ENCODE data around the gene MLLT10. TPM values are rescaled to one million over a fixed set of nuclear protein-coding genes. Genes with fewer than 3 reads are reported as not detected.
"Not testable (repeated sequence)": the region's sequence is repeated elsewhere in the genome, so short reads cannot be mapped to it uniquely, and the experiment has no call there.

MLLT10 gene
- total RNA-seq, 1 experiment from 2014 or later, result 39.3 TPM

GRCh38 chr10:21540701-21541100, 6.7 kb downstream of the MLLT10 start:
- H3K4me1 ChIP-seq; H3K4me3 ChIP-seq; H3K27ac ChIP-seq; H3K27me3 ChIP-seq; H3K9me3 ChIP-seq (replicated peaks); DNase-seq: not testable (repeated sequence)
- peaks cover 64% of the 10 kb centered on the region for H3K36me3 ChIP-seq

DNA sequence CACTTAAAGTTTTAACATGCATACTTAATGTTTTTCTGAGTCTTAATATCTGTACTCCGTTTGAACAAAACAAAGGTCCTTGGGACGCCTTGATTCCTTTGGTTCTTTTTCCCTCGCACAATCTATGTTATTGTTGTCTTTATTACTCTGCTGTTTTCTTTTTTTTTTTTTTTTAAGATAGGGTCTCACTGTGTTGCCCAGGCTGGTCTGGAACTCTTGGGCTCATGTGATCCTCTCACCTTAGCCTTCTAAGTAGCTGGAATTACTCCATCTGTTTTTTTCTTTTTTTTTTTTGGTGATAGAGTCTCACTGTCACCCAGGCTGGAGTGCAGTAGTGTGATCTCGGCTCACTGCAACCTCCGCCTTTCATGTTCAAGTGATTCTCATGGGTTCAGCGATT, 13.2 kb downstream of the MLLT10 start:
- H3K4me3 ChIP-seq, result no peak overlapping the region
- H3K36me3 ChIP-seq, result peaks cover 45% of the 10 kb centered on the region
- no peak overlapping the region for H3K27ac ChIP-seq
- no peaks in the 10 kb centered on the region for H3K9me3 ChIP-seq (replicated peaks)
- no peak for DNase-seq
- no peaks in the 10 kb centered on the region for H3K4me1 ChIP-seq
- H3K27me3 ChIP-seq, result no peaks in the 10 kb centered on the region

DNA sequence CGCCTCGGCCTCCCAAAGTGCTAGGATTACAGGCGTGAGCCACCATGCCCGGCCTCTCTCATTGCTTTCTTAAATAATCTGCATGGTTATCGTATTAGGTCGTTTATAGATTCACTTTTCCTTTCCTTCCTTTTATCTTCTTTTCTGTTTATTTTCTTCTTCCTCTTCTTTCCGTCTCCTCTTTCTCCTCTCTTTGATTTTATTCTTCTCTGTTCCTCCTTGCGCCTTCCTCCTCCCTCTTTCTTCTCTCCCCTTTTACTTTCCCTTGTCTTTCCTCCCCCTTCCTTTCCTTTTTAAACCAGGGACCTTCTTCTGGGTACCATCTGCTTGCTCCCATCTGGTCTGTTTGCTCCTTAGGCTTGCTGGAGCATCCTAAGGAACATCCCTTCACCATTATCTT, 18.6 kb downstream of the MLLT10 start:
- no peak overlapping the region for H3K4me3 ChIP-seq
- H3K9me3 ChIP-seq (replicated peaks), result no peaks in the 10 kb centered on the region
- H3K4me1 ChIP-seq, result no peaks in the 10 kb centered on the region
- peaks cover 45% of the 10 kb centered on the region for H3K36me3 ChIP-seq
- no peak for DNase-seq
- H3K27me3 ChIP-seq, result no peaks in the 10 kb centered on the region
- no peak overlapping the region for H3K27ac ChIP-seq

GRCh38 chr10:21556527-21556926, 22.5 kb downstream of the MLLT10 start:
- Histone ChIP-seq H3K27me3 (no peaks in the 10 kb centered on the region), H3K4me3 (no peak overlapping the region), H3K4me1 (no peaks in the 10 kb centered on the region), H3K9me3 (replicated peaks) (no peaks in the 10 kb centered on the region), H3K27ac (no peak overlapping the region), H3K36me3 (peaks cover 59% of the 10 kb centered on the region)
- DNase-seq, result no peak

GRCh38 chr10:21558984-21559383, 25.0 kb downstream of the MLLT10 start:
- DNase-seq; H3K27me3 ChIP-seq; H3K4me3 ChIP-seq; H3K4me1 ChIP-seq; H3K27ac ChIP-seq; H3K9me3 ChIP-seq (replicated peaks): not testable (repeated sequence)
- H3K36me3 ChIP-seq, result peaks cover 46% of the 10 kb centered on the region

DNA sequence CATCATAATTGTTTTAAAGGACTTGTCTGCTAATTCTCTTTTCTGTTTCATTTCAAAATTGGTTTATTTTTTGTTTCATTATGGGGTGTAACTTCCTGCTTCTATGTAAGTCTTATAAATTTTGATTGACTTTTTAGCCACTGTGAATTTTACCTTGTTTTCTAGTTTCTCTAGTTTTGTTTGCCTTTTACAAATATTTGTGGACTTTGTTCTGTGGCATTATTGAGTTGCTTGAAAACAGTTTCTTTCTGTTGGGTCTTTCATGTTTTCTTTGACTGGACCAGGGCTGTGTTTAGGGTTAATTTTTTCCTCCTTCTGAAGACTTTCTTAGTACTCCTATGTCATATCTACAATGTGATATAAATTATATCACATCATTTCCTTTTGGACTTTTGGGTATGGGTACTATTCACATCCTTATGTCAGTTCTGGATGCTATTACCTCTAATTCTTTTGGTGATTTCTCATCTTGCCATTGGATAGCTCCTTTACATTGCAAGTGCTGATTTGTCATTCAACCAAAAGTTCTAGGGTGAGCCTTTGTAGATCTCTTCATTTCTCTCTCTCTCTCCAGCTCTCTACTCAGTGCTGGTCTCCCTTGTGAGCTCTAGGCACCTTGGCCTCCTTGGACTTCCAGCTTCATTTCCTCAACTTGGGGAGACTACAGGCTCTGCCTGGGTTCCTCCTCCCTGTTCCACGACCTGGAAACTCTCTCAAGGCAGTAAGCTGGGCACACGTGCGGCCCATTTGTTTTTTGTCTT, 36.9 kb downstream of the MLLT10 start:
- H3K4me1 ChIP-seq, result peaks cover 5% of the 10 kb centered on the region; the same call in 1 of the 2 replicates
- H3K9me3 ChIP-seq (replicated peaks), result no peaks in the 10 kb centered on the region
- DNase-seq, result no peak
- H3K4me3 ChIP-seq, result no peak overlapping the region
- no peak overlapping the region for H3K27ac ChIP-seq
- H3K36me3 ChIP-seq, result 0 out of 2 replicates have a peak, but pooled peaks cover 4% of the 10 kb centered on the region
- H3K27me3 ChIP-seq, result no peaks in the 10 kb centered on the region

- no peak overlapping the region for H3K27ac ChIP-seq
- H3K4me3 ChIP-seq, result no peak overlapping the region
- no peaks in the 10 kb centered on the region for H3K9me3 ChIP-seq (replicated peaks)
- 0 out of 2 replicates have a peak, but pooled peaks cover 4% of the 10 kb centered on the region for H3K36me3 ChIP-seq
- no peaks in the 10 kb centered on the region for H3K27me3 ChIP-seq
- peaks cover 5% of the 10 kb centered on the region; the same call in 1 of the 2 replicates for H3K4me1 ChIP-seq
- DNase-seq, result peak; percentile 43 to 54
These were observed 38.5 kb downstream of the MLLT10 start for GRCh38 chr10:21572578-21572977.

- DNase-seq; H3K4me3 ChIP-seq; H3K9me3 ChIP-seq (replicated peaks); H3K27ac ChIP-seq; H3K27me3 ChIP-seq; H3K4me1 ChIP-seq; H3K36me3 ChIP-seq: not testable (repeated sequence)
These were observed 40.5 kb downstream of the MLLT10 start for GRCh38 chr10:21574514-21574913.

GRCh38 chr10:21579291-21579690, 45.3 kb downstream of the MLLT10 start:
- H3K27ac ChIP-seq, result no peak overlapping the region
- H3K9me3 ChIP-seq (replicated peaks), result no peaks in the 10 kb centered on the region
- no peak for DNase-seq
- H3K27me3 ChIP-seq, result no peaks in the 10 kb centered on the region
- H3K4me1 ChIP-seq, result no peaks in the 10 kb centered on the region
- H3K36me3 ChIP-seq, result peaks cover 4% of the 10 kb centered on the region; the same call in 1 of the 2 replicates
- H3K4me3 ChIP-seq, result no peak overlapping the region

GRCh38 chr10:21581421-21581834, 47.4 kb downstream of the MLLT10 start:
- not testable (repeated sequence) for H3K4me3 ChIP-seq; H3K27me3 ChIP-seq; H3K4me1 ChIP-seq; H3K27ac ChIP-seq; H3K36me3 ChIP-seq; H3K9me3 ChIP-seq (replicated peaks); DNase-seq

DNA sequence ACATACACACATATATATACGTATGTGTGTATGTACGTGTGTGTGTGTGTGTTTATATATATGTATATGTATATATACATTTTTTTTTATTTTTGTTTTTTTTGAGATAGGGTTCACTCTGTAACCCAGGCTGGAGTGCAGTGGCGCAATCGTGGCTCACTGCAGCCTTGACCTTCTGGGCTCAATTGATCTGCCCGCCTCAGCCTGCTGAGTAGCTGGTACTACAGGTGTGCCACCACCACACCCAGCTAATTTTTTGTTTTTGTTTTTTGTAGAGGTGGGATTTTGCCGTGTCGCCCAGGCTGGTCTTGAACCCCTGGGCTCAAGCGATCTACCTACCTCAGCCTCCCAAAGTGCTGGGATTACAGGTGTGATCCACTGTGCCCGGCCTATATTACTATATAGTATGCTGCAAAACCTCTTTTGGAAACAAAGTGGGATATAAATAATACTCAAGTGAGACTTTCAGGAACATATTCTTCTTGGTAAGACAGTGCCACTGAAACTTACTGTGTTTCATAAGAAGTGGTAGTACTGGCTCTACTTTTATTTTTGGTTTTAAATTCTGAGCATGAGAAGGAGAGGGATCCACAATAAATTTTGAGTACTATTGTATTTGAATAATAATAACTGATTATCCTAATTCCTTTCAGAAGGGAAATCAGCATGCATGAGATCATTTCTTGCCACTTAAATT, 51.0 kb downstream of the MLLT10 start:
- Histone ChIP-seq H3K36me3 (peaks cover 4% of the 10 kb centered on the region; the same call in 1 of the 2 replicates), H3K4me1 (no peaks in the 10 kb centered on the region), H3K27ac (no peak overlapping the region), H3K27me3 (no peaks in the 10 kb centered on the region), H3K9me3 (replicated peaks) (no peaks in the 10 kb centered on the region), H3K4me3 (no peak overlapping the region)
- DNase-seq, result no peak

GRCh38 chr10:21587391-21587790, 53.4 kb downstream of the MLLT10 start:
- H3K4me3 ChIP-seq, result no peak overlapping the region
- no peaks in the 10 kb centered on the region for H3K27me3 ChIP-seq
- DNase-seq, result no peak

DNA sequence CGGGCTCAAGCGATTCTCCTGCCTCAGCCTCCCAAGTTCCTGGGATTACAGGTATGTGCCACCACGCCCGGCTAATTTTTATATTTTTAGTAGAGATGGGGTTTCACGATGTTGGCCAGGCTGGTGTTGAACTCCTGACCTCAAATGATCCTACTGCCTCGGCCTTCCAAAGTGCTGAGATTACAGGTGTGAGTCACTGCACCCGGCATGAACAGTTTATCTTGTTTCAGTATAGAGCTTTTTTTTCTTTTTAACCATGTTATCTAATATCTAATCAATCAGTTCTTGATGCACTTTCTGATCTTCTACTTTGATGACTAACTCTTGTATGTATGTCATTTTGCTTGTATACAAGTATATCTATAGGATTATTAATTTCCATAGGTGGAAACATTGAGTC, 54.1 kb downstream of the MLLT10 start:
- H3K27ac ChIP-seq; H3K9me3 ChIP-seq (replicated peaks); H3K4me1 ChIP-seq; H3K27me3 ChIP-seq; H3K36me3 ChIP-seq; DNase-seq; H3K4me3 ChIP-seq: not testable (repeated sequence)

More at GRCh38 chr10:21587391-21587790, 53.4 kb downstream of the MLLT10 start:
- H3K4me1 ChIP-seq, result no peaks in the 10 kb centered on the region
- H3K27ac ChIP-seq, result no peak overlapping the region
- no peaks in the 10 kb centered on the region for H3K9me3 ChIP-seq (replicated peaks)
- H3K36me3 ChIP-seq, result peaks cover 4% of the 10 kb centered on the region; the same call in 1 of the 2 replicates

DNA sequence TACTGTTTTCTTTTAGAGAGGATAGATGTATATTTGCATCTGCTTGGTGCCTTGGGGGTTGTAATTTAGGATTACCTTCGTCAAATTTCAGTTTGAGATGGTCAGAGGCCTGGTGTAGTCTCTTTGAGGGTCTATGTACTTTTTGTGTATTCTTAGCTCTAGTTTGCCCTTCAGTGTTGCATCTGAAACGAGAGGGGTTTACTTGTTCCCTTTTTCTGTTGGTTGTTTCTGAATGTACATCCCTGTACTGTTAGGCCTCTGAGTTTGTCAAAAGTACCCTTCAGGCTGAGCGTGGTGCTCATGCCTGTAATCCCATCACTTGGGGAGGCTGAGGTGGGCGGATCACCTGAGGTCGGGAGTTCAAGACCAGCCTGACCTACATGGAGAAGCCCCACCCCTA, 60.0 kb downstream of the MLLT10 start:
- Histone ChIP-seq H3K27ac (no peak overlapping the region), H3K4me3 (no peak overlapping the region), H3K36me3 (peaks cover 4% of the 10 kb centered on the region)

GRCh38 chr10:21599582-21599981, 65.5 kb downstream of the MLLT10 start:
- no peaks in the 10 kb centered on the region for H3K9me3 ChIP-seq (replicated peaks)
- H3K27me3 ChIP-seq, result no peaks in the 10 kb centered on the region
- no peaks in the 10 kb centered on the region for H3K4me1 ChIP-seq
- no peak overlapping the region for H3K27ac ChIP-seq
- H3K4me3 ChIP-seq, result no peak overlapping the region
- DNase-seq, result no peak
- H3K36me3 ChIP-seq, result no peaks in the 10 kb centered on the region; the same call in 1 of the 2 replicates

More for the DNA sequence above, 60.0 kb downstream of the MLLT10 start:
- DNase-seq, result no peak
- H3K4me1 ChIP-seq, result no peaks in the 10 kb centered on the region
- no peaks in the 10 kb centered on the region for H3K9me3 ChIP-seq (replicated peaks)
- H3K27me3 ChIP-seq, result no peaks in the 10 kb centered on the region

All from SJCRH30 (cell line).